ENCODE measurements around the gene DUOXA1.

DUOXA1 gene

GRCh38 chr15:45167631-45168205 lies 38.0 kb upstream of the DUOXA1 start:
- no peak overlapping the region for H2BK15ac ChIP-seq (ENCODE audit: low read depth, poor library complexity, severe bottlenecking)
- no peaks in the 10 kb centered on the region for H3K27me3 ChIP-seq (ENCODE audit: control insufficient read depth in 1 of 2, insufficient read depth in 1 of 2, low read length in 2 of 2)
- H3K9ac ChIP-seq (ENCODE audit: low read length) = peak overlapping the region; percentile 95
- no peak overlapping the region for H3K18ac ChIP-seq (ENCODE audit: low read depth in 1 of 2, low read length in 2 of 2)
- H3K14ac ChIP-seq (ENCODE audit: low read length in 2 of 2) = no peak overlapping the region
- peaks cover 15% of the 10 kb centered on the region for H3K79me1 ChIP-seq (replicated peaks; ENCODE audit: low read length, poor library complexity, severe bottlenecking)
- H3K4me2 ChIP-seq (ENCODE audit: low read length, poor library complexity, severe bottlenecking) = no peak overlapping the region
- H2BK5ac ChIP-seq (ENCODE audit: low read depth, low read length, poor library complexity, severe bottlenecking) = no peak overlapping the region
- H3K4me1 ChIP-seq (ENCODE audit: control insufficient read depth, insufficient read depth, low read depth, low read length) = peaks cover 31% of the 10 kb centered on the region
- H3K23ac ChIP-seq (ENCODE audit: low read length in 2 of 2) = no peak overlapping the region
- no peak overlapping the region for H2BK120ac ChIP-seq (ENCODE audit: low read depth, low read length)
- H3K36me3 ChIP-seq (ENCODE audit: control insufficient read depth in 1 of 2, insufficient read depth in 2 of 2, low read depth in 1 of 2, low read length in 2 of 2) = peaks cover 0 to 5% of the 10 kb centered on the region in 2 experiments
- H3K27ac ChIP-seq (ENCODE audit: low read length, poor library complexity, severe bottlenecking) = peak overlapping the region; percentile 14
- H3K4me3 ChIP-seq (ENCODE audit: insufficient read depth in 1 of 2, low read depth in 1 of 2, low read length in 2 of 2) = peak overlapping the region; percentile 62 to 78
- H2AK5ac ChIP-seq (ENCODE audit: low read length, severe bottlenecking) = peak overlapping the region; percentile 44
- peak overlapping the region; percentile 76 for H4K8ac ChIP-seq (ENCODE audit: low read length)
- H2BK12ac ChIP-seq (ENCODE audit: low read length in 2 of 2) = peak overlapping the region; percentile 11 to 31
- no peak overlapping the region for H2AFZ ChIP-seq (ENCODE audit: low read depth, low read length)
- H4K91ac ChIP-seq (ENCODE audit: low read length) = peak overlapping the region; percentile 54
- peak overlapping the region in 1 of 2 experiments; percentile 24 for H3K4ac ChIP-seq (ENCODE audit: low read depth in 1 of 2, low read length in 2 of 2)
- no peak for DNase-seq
- WGBS = 64% methylated on average over 7 of the region's 9 CpGs
- no peaks in the 10 kb centered on the region for H3K9me3 ChIP-seq (ENCODE audit: control insufficient read depth, low read length)

GRCh38 chr15:45166834-45167630 lies 37.4 kb upstream of the DUOXA1 start:
- peak overlapping the region; percentile 91 for H2BK120ac ChIP-seq (ENCODE audit: low read depth, low read length)
- peaks cover 15% of the 10 kb centered on the region for H3K79me1 ChIP-seq (replicated peaks; ENCODE audit: low read length, poor library complexity, severe bottlenecking)
- H3K9me3 ChIP-seq (ENCODE audit: control insufficient read depth, low read length) = no peaks in the 10 kb centered on the region
- H2BK5ac ChIP-seq (ENCODE audit: low read depth, low read length, poor library complexity, severe bottlenecking) = peak overlapping the region; percentile 74
- H3K36me3 ChIP-seq (ENCODE audit: control insufficient read depth in 1 of 2, insufficient read depth in 2 of 2, low read depth in 1 of 2, low read length in 2 of 2) = peaks cover 0 to 5% of the 10 kb centered on the region in 2 experiments
- peak overlapping the region; percentile 62 to 78 for H3K4me3 ChIP-seq (ENCODE audit: insufficient read depth in 1 of 2, low read depth in 1 of 2, low read length in 2 of 2)
- no peak overlapping the region for H2AK5ac ChIP-seq (ENCODE audit: low read length, severe bottlenecking)
- peak overlapping the region; percentile 79 to 95 for H3K18ac ChIP-seq (ENCODE audit: low read depth in 1 of 2, low read length in 2 of 2)
- H4K8ac ChIP-seq (ENCODE audit: low read length) = peak overlapping the region; percentile 99
- peak overlapping the region; percentile 95 for H3K9ac ChIP-seq (ENCODE audit: low read length)
- peak overlapping the region; percentile 62 for H2AFZ ChIP-seq (ENCODE audit: low read depth, low read length)
- under 1% methylated on average over 59 of the region's 79 CpGs for WGBS
- H3K27me3 ChIP-seq (ENCODE audit: control insufficient read depth in 1 of 2, insufficient read depth in 1 of 2, low read length in 2 of 2) = no peaks in the 10 kb centered on the region
- H3K27ac ChIP-seq (ENCODE audit: low read length, poor library complexity, severe bottlenecking) = peak overlapping the region; percentile 51
- peak overlapping the region in 1 of 2 experiments; percentile 53 for H3K14ac ChIP-seq (ENCODE audit: low read length in 2 of 2)
- H2BK15ac ChIP-seq (ENCODE audit: low read depth, poor library complexity, severe bottlenecking) = peak overlapping the region; percentile 38
- peak overlapping the region; percentile 27 to 56 for H3K4ac ChIP-seq (ENCODE audit: low read depth in 1 of 2, low read length in 2 of 2)
- H3K4me1 ChIP-seq (ENCODE audit: control insufficient read depth, insufficient read depth, low read depth, low read length) = peaks cover 33% of the 10 kb centered on the region
- no peak overlapping the region for H3K23ac ChIP-seq (ENCODE audit: low read length in 2 of 2)
- peak overlapping the region; percentile 98 for H4K91ac ChIP-seq (ENCODE audit: low read length)
- DNase-seq = peak; percentile 86
- no peak overlapping the region for H2BK12ac ChIP-seq (ENCODE audit: low read length in 2 of 2)
- peak overlapping the region; percentile 72 for H3K4me2 ChIP-seq (ENCODE audit: low read length, poor library complexity, severe bottlenecking)

- no peak overlapping the region for H2BK15ac ChIP-seq (ENCODE audit: low read depth, poor library complexity, severe bottlenecking)
- H3K9ac ChIP-seq (ENCODE audit: low read length) = peak overlapping the region; percentile 95
- no peak overlapping the region for H3K4me2 ChIP-seq (ENCODE audit: low read length, poor library complexity, severe bottlenecking)
- H3K4me1 ChIP-seq (ENCODE audit: control insufficient read depth, insufficient read depth, low read depth, low read length) = peaks cover 33% of the 10 kb centered on the region
- H4K91ac ChIP-seq (ENCODE audit: low read length) = no peak overlapping the region
- 96% methylated on average over 4 of the region's 5 CpGs for WGBS
- no peak overlapping the region for H3K27ac ChIP-seq (ENCODE audit: low read length, poor library complexity, severe bottlenecking)
- H2AK5ac ChIP-seq (ENCODE audit: low read length, severe bottlenecking) = peak overlapping the region; percentile 1
- H3K4ac ChIP-seq (ENCODE audit: low read depth in 1 of 2, low read length in 2 of 2) = no peak overlapping the region
- H2AFZ ChIP-seq (ENCODE audit: low read depth, low read length) = no peak overlapping the region
- H2BK12ac ChIP-seq (ENCODE audit: low read length in 2 of 2) = no peak overlapping the region
- no peak overlapping the region for H4K8ac ChIP-seq (ENCODE audit: low read length)
- peaks cover 0 to 3% of the 10 kb centered on the region in 2 experiments for H3K36me3 ChIP-seq (ENCODE audit: control insufficient read depth in 1 of 2, insufficient read depth in 2 of 2, low read depth in 1 of 2, low read length in 2 of 2)
- H3K4me3 ChIP-seq (ENCODE audit: insufficient read depth in 1 of 2, low read depth in 1 of 2, low read length in 2 of 2) = no peak overlapping the region
- H3K18ac ChIP-seq (ENCODE audit: low read depth in 1 of 2, low read length in 2 of 2) = no peak overlapping the region
- no peak for DNase-seq
- H3K79me1 ChIP-seq (replicated peaks; ENCODE audit: low read length, poor library complexity, severe bottlenecking) = peaks cover 17% of the 10 kb centered on the region
- H2BK120ac ChIP-seq (ENCODE audit: low read depth, low read length) = no peak overlapping the region
- no peak overlapping the region for H3K14ac ChIP-seq (ENCODE audit: low read length in 2 of 2)
- H2BK5ac ChIP-seq (ENCODE audit: low read depth, low read length, poor library complexity, severe bottlenecking) = no peak overlapping the region
- no peaks in the 10 kb centered on the region for H3K27me3 ChIP-seq (ENCODE audit: control insufficient read depth in 1 of 2, insufficient read depth in 1 of 2, low read length in 2 of 2)
- no peaks in the 10 kb centered on the region for H3K9me3 ChIP-seq (ENCODE audit: control insufficient read depth, low read length)
- H3K23ac ChIP-seq (ENCODE audit: low read length in 2 of 2) = no peak overlapping the region
These were observed 35.9 kb upstream of the DUOXA1 start for GRCh38 chr15:45165536-45165935.

- Histone ChIP-seq H3K27me3 (ENCODE audit: control insufficient read depth in 1 of 2, insufficient read depth in 1 of 2, low read length in 2 of 2) (no peaks in the 10 kb centered on the region), H2AK5ac (ENCODE audit: low read length, severe bottlenecking) (peak overlapping the region; percentile 56), H3K36me3 (ENCODE audit: control insufficient read depth in 1 of 2, insufficient read depth in 2 of 2, low read depth in 1 of 2, low read length in 2 of 2) (peaks cover 0 to 3% of the 10 kb centered on the region in 2 experiments), H3K4me2 (ENCODE audit: low read length, poor library complexity, severe bottlenecking) (no peak overlapping the region), H3K27ac (ENCODE audit: low read length, poor library complexity, severe bottlenecking) (no peak overlapping the region), H2BK12ac (ENCODE audit: low read length in 2 of 2) (no peak overlapping the region), H2BK120ac (ENCODE audit: low read depth, low read length) (no peak overlapping the region), H3K9ac (ENCODE audit: low read length) (no peak overlapping the region), H3K14ac (ENCODE audit: low read length in 2 of 2) (no peak overlapping the region), H3K4ac (ENCODE audit: low read depth in 1 of 2, low read length in 2 of 2) (peak overlapping the region in 1 of 2 experiments; percentile 28), H4K8ac (ENCODE audit: low read length) (no peak overlapping the region), H4K91ac (ENCODE audit: low read length) (no peak overlapping the region), H3K79me1 (replicated peaks; ENCODE audit: low read length, poor library complexity, severe bottlenecking) (peaks cover 17% of the 10 kb centered on the region), H3K18ac (ENCODE audit: low read depth in 1 of 2, low read length in 2 of 2) (no peak overlapping the region), H3K4me1 (ENCODE audit: control insufficient read depth, insufficient read depth, low read depth, low read length) (peaks cover 33% of the 10 kb centered on the region), H3K9me3 (ENCODE audit: control insufficient read depth, low read length) (no peaks in the 10 kb centered on the region), H2BK15ac (ENCODE audit: low read depth, poor library complexity, severe bottlenecking) (no peak overlapping the region), H3K23ac (ENCODE audit: low read length in 2 of 2) (peak overlapping the region in 1 of 2 experiments; percentile 2), H2AFZ (ENCODE audit: low read depth, low read length) (no peak overlapping the region), H2BK5ac (ENCODE audit: low read depth, low read length, poor library complexity, severe bottlenecking) (no peak overlapping the region), H3K4me3 (ENCODE audit: insufficient read depth in 1 of 2, low read depth in 1 of 2, low read length in 2 of 2) (no peak overlapping the region)
- no peak for DNase-seq
- no CpG with 5 or more reads among the region's 1 CpG for WGBS
These were observed 35.2 kb upstream of the DUOXA1 start for GRCh38 chr15:45164914-45165313.

All from mesenchymal stem cell (in vitro differentiated cells and primary cell).